Right lobe of liver (tissue), 6 donors: ENCODE results near the gene KCNF1. TPM values are rescaled to one million over a fixed set of nuclear protein-coding genes. Genes with fewer than 3 reads are reported as not detected.

Source experiments
- ATAC-seq, 4 donors: fragments of 200-7000 bp; cut with Tn5 transposase; one replicate each; pipeline ENCODE4 v1.9.1; 2020; ENCODE audit warnings: mild to moderate bottlenecking in 4 of 4, moderate library complexity in 4 of 4
- DNase-seq, 3 donors: peaks; one replicate each; pipeline ENCODE4 v3.0.0-alpha.2; 2020
- H3K27ac ChIP-seq, 3 donors: fragments of 200-600 bp; one replicate each; pipeline ENCODE4 v1.8.0; 2022
- H3K27me3 ChIP-seq, 2 donors: fragments of 200-600 bp; one replicate each; pipeline ENCODE4 v1.8.0; 2022
- H3K36me3 ChIP-seq, 4 donors: fragments of 200-600 bp; sonication (generic) in 1 of 4; one replicate each; pipeline versions ENCODE4 v1.5.1 to v1.8.0; 2017 to 2022; ENCODE audit warnings: control low read depth in 1 of 4
- H3K4me1 ChIP-seq, 4 donors: fragments of 200-600 bp; sonication (generic) in 1 of 4; one replicate each; pipeline versions ENCODE4 v1.5.1 to v1.8.0; 2017 to 2022; ENCODE audit warnings: control low read depth in 1 of 4
- H3K4me3 ChIP-seq, 3 donors: fragments of 200-600 bp; one replicate each; pipeline ENCODE4 v1.8.0; 2022
- H3K9me3 ChIP-seq, 4 donors: fragments of 200-600 bp; sonication (generic) in 1 of 4; one replicate each; pipeline versions ENCODE4 v1.5.1 to v1.8.0; 2017 to 2022; ENCODE audit warnings: control low read depth in 1 of 4
- CTCF ChIP-seq, 4 donors: fragments of 200-600 bp in 3 of 4; fragments of 450-650 bp in 1 of 4; IDR thresholded peaks; one replicate each; pipeline versions ENCODE4 v1.5.1 to v1.8.0; 2016 to 2022; ENCODE audit warnings: antibody characterized with exemption in 4 of 4, mild to moderate bottlenecking in 2 of 4
- POLR2A ChIP-seq: fragments of 450-650 bp; IDR thresholded peaks from one replicate; pipeline ENCODE4 v1.6.1; 2017; ENCODE audit warnings: antibody characterized with exemption, mild to moderate bottlenecking
- WGBS: methylation state at CpG from one replicate; pipeline ENCODE4 v1.1.6; 2018; ENCODE audit warnings: low coverage, low lambda C conversion rate; ENCODE audit not compliant: insufficient coverage; ENCODE audit errors: missing lambda C conversion rate; 5-methylcytosine and 5-hydroxymethylcytosine counted together
- intact Hi-C, 2 donors: fragments of 100-400 bp; cut with DNase I; formaldehyde crosslinking; loops; one replicate each; pipeline versions ENCODE4 v1.11.2 to v1.14.1; 2022
- total RNA-seq, 6 experiments: library from RNA; depleted of rRNA in 2 of 6; stranded (reverse); fragments of >200 nt in 2 of 6; fragmentation: NEBNext Ultra II Directional in 3 of 6; extraction: Animal tissue kit (Norgen Biotek cat#: 25700) in 3 of 6; gene quantifications; one replicate each; pipeline versions ENCODE4 v1.1.0 to v1.2.4, GENCODE V29; 2016 to 2023
- donor health status: DM: no; HTN: yes; CAD: no.
- donor health status: DM: no; HTN: no; CAD: no.
- donor health status: DM: no; HTN: no; CAD: no.
- donor health status: DM: no; HTN: yes; CAD: no.
- donor health status: DM: no; HTN: yes; CAD: no.

KCNF1 gene
- total RNA-seq, 6 experiments from 2014 or later = not detected

GRCh38 chr2:10918661-10919409 lies 7.1 kb downstream of the KCNF1 start:
- H3K27me3 ChIP-seq = no peaks in the 10 kb centered on the region

GRCh38 chr2:10919410-10919770 lies 7.7 kb downstream of the KCNF1 start:
- 88% methylated on average over 2 of the region's 9 CpGs for WGBS
- Histone ChIP-seq H3K36me3 (no peaks in the 10 kb centered on the region), H3K27ac (no peak overlapping the region), H3K4me3 (no peak overlapping the region), H3K4me1 (no peaks in the 10 kb centered on the region), H3K9me3 (no peaks in the 10 kb centered on the region), H3K27me3 (no peaks in the 10 kb centered on the region)
- ATAC-seq = no peak
- no peak for DNase-seq
- TF ChIP-seq POLR2A (no peak), CTCF (IDR thresholded peaks at IDR 0.05) (no peak)
- intact Hi-C loops = no loop called here

More at GRCh38 chr2:10918661-10919409, 7.1 kb downstream of the KCNF1 start:
- intact Hi-C loops = no loop called here
- no peak for TF ChIP-seq CTCF (IDR thresholded peaks at IDR 0.05)
- no peak for TF ChIP-seq POLR2A
- Histone ChIP-seq H3K36me3 (no peaks in the 10 kb centered on the region), H3K4me3 (no peak overlapping the region), H3K27ac (no peak overlapping the region), H3K9me3 (no peaks in the 10 kb centered on the region), H3K4me1 (no peaks in the 10 kb centered on the region)
- no peak for DNase-seq
- 52% methylated on average over 13 of the region's 20 CpGs for WGBS
- ATAC-seq = peak in 1 of 4 donors; percentile 48

- no peak for DNase-seq
- WGBS = 49% methylated on average over 10 of the region's 20 CpGs
- TF ChIP-seq POLR2A (no peak), CTCF (IDR thresholded peaks at IDR 0.05) (no peak)
- H3K9me3 ChIP-seq = no peaks in the 10 kb centered on the region
- intact Hi-C loops = no loop called here
- no peak for ATAC-seq
- H3K27ac ChIP-seq = no peak overlapping the region
- H3K27me3 ChIP-seq = no peaks in the 10 kb centered on the region
- H3K4me3 ChIP-seq = no peak overlapping the region
- H3K36me3 ChIP-seq = no peaks in the 10 kb centered on the region
- no peaks in the 10 kb centered on the region for H3K4me1 ChIP-seq
Observed at GRCh38 chr2:10919771-10920621, 8.3 kb downstream of the KCNF1 start.

- no peak for DNase-seq
- TF ChIP-seq CTCF (IDR thresholded peaks at IDR 0.05) = no peak
- TF ChIP-seq POLR2A = no peak
- WGBS = no CpG with 5 or more reads among the region's 16 CpGs
- H3K9me3 ChIP-seq = no peaks in the 10 kb centered on the region
- no peak overlapping the region for H3K27ac ChIP-seq
- no peaks in the 10 kb centered on the region for H3K27me3 ChIP-seq
- intact Hi-C loops = no loop called here
- H3K36me3 ChIP-seq = no peaks in the 10 kb centered on the region
- no peak overlapping the region for H3K4me3 ChIP-seq
- no peak for ATAC-seq
- H3K4me1 ChIP-seq = no peaks in the 10 kb centered on the region
Observed at GRCh38 chr2:10920764-10921388, 9.1 kb downstream of the KCNF1 start.
